ENCODE measurements around the gene HPRT1. TPM values are rescaled to one million over a fixed set of nuclear protein-coding genes. Genes with fewer than 3 reads are reported as not detected.

HPRT1 gene
- total RNA-seq, 1 experiment from 2014 or later, result 38.2 TPM

GRCh38 chrX:134512566-134512965, 52.6 kb downstream of the HPRT1 start (continued):
- no peak for TF ChIP-seq JUN (CRISPR knock-in tag; IDR thresholded peaks at IDR 0.05)
- no peak for TF ChIP-seq ZNF263 (CRISPR knock-in tag; IDR thresholded peaks at IDR 0.05; ENCODE audit: low read depth)
- TF ChIP-seq SOX15 (CRISPR knock-in tag; IDR thresholded peaks at IDR 0.05), result no peak
- TF ChIP-seq ATF1 (CRISPR knock-in tag; IDR thresholded peaks at IDR 0.05), result no peak
- no peak for TF ChIP-seq CTCF (IDR thresholded peaks at IDR 0.05)
- no peak for TF ChIP-seq GABPB1 (CRISPR knock-in tag; IDR thresholded peaks at IDR 0.05)
- TF ChIP-seq TEAD1 (CRISPR knock-in tag; IDR thresholded peaks at IDR 0.05), result no peak
- TF ChIP-seq ZNF121 (CRISPR knock-in tag; IDR thresholded peaks at IDR 0.05), result no peak

GRCh38 chrX:134513091-134513490, 53.1 kb downstream of the HPRT1 start:
- POLR2A ChIA-PET, result interaction anchor here (0.8 kb wide), 1 partner anchor 169 kb away, joined by 3 read pairs; no protein-coding TSS in a partner anchor
- CTCF ChIA-PET, result no interaction called here
- no peak for TF ChIP-seq CREB1 (CRISPR knock-in tag; IDR thresholded peaks at IDR 0.05)
- TF ChIP-seq ERG (CRISPR knock-in tag; IDR thresholded peaks at IDR 0.05), result no peak
- TF ChIP-seq GRHL2 (CRISPR knock-in tag; IDR thresholded peaks at IDR 0.05; ENCODE audit: insufficient replicate concordance, severe bottlenecking), result no peak
- TF ChIP-seq NFATC4 (CRISPR knock-in tag; IDR thresholded peaks at IDR 0.05), result no peak
- no peak for TF ChIP-seq GTF2I (CRISPR knock-in tag; conservative IDR thresholded peaks at IDR 0.05)
- TF ChIP-seq ZBTB43 (CRISPR knock-in tag; IDR thresholded peaks at IDR 0.05), result no peak
- TF ChIP-seq NR3C1 (CRISPR knock-in tag; conservative IDR thresholded peaks at IDR 0.05; ENCODE audit: low read depth), result no peak
- TF ChIP-seq E2F5 (CRISPR knock-in tag; IDR thresholded peaks at IDR 0.05), result no peak
- TF ChIP-seq ZNF396 (CRISPR knock-in tag; IDR thresholded peaks at IDR 0.05; ENCODE audit: borderline replicate concordance), result no peak
- no peak for TF ChIP-seq PRRX2 (CRISPR knock-in tag; IDR thresholded peaks at IDR 0.05)
- no peak for TF ChIP-seq CBFB (CRISPR knock-in tag; IDR thresholded peaks at IDR 0.05; ENCODE audit: low read depth)
- no peak for TF ChIP-seq TCF7 (CRISPR knock-in tag; IDR thresholded peaks at IDR 0.05; ENCODE audit: low read depth)
- TF ChIP-seq TP53 (CRISPR knock-in tag; IDR thresholded peaks at IDR 0.05), result no peak
- no peak for TF ChIP-seq MXD4 (CRISPR knock-in tag; IDR thresholded peaks at IDR 0.05; ENCODE audit: borderline replicate concordance)
- TF ChIP-seq ATF1 (CRISPR knock-in tag; IDR thresholded peaks at IDR 0.05), result no peak
- no peak for TF ChIP-seq EMX1 (CRISPR knock-in tag; IDR thresholded peaks at IDR 0.05)
- TF ChIP-seq RORB (CRISPR knock-in tag; IDR thresholded peaks at IDR 0.05), result no peak
- no peak for TF ChIP-seq SP1 (CRISPR knock-in tag; conservative IDR thresholded peaks at IDR 0.05)
- no peak for ATAC-seq
- Mint-ChIP-seq H3K9me3 (no peaks in the 10 kb centered on the region), H3K4me1 (peaks cover 12% of the 10 kb centered on the region), H3K36me3 (peaks cover 8% of the 10 kb centered on the region), H3K4me3 (no peak overlapping the region), H3K27ac (no peak overlapping the region), H3K27me3 (ENCODE audit: low read depth) (no peaks in the 10 kb centered on the region)
- no peak for DNase-seq (ENCODE audit: low spot score)
